ENCODE results near the gene FAF2.

FAF2 gene

DNA sequence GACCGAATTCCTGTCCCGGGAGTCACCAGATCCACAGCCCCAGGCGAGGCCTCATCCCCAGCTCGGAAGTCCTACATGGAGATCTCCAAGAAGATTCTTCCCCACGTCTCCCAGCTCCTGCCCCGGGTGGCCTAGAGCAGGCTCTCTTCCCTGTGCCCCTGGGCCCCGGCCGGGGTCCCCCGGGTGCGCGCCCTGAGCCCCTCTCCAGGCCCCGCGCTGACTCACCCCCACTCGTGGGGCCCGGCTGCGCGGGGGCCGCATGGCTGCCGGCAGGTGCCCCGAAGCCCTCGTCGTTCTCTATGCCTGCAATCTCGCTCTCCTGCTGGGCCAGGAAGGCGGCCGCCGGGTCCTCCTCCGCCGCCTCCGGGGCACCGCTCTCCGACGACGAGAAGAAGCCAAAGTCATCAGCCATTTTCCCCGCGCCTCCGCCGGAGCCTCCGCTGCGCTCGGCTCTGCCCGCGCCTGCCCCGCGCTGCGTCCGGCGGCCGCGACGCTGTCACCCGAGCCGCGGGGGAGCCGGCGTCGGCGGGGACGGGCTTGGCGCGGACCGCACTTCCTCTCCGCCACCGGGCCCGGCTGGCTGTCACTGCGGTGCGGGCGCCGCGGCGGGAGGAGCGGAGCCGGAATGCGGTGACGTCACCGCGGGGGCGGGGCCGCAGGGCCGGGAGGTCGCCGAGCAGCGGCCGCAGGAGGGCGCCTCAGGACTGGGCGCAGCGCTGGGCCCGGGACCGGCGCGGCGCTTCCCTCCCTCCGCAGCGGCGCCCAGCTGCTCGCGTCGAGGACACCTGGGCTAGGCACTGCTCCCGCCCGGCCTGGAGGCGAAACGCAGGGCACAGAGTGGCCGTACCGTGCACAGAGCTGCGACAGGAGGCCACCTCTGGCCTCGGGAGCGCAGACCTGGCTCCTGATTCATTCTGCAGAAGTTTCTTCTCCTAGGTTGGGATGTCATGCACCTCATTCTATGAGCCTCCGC is 31.9 kb upstream of the FAF2 start, which contains the start of gene CLTB:
Gene CLTB, minus strand, starts transcription at position 588 of the 973 bp plus-strand sequence. Its CDS starts 176 bp downstream, at position 412.
- Histone ChIP-seq H3K27me3 (ENCODE audit: insufficient read depth, low read length) (no peaks in the 10 kb centered on the region), H3K4me1 (ENCODE audit: control insufficient read depth in 1 of 2, insufficient read depth in 2 of 2, low read length in 2 of 2) (peaks cover 31 to 34% of the 10 kb centered on the region in 2 experiments), H2AK5ac (ENCODE audit: low read length) (peak within 1 kb of the TSS; percentile 94), H3K4me2 (ENCODE audit: low read length) (peak within 1 kb of the TSS; percentile 70), H3K36me3 (ENCODE audit: control insufficient read depth in 1 of 2, insufficient read depth in 2 of 2, low read length in 2 of 2) (peaks cover 1 to 2% of the 10 kb centered on the region in 2 experiments), H3K9ac (ENCODE audit: low read length) (peak within 1 kb of the TSS; percentile 88), H3K79me2 (ENCODE audit: control insufficient read depth, insufficient read depth, low read length, poor library complexity) (peaks cover 14% of the 10 kb centered on the region), H3K14ac (ENCODE audit: low read length) (peak within 1 kb of the TSS; percentile 97), H4K12ac (ENCODE audit: low read depth, low read length) (peak within 1 kb of the TSS; percentile 68), H3K18ac (ENCODE audit: low read length) (peak within 1 kb of the TSS; percentile 93), H2BK120ac (ENCODE audit: insufficient read depth, low read length, poor library complexity) (peak within 1 kb of the TSS; percentile 79), H3K23ac (ENCODE audit: low read length) (no peak within 1 kb of the TSS), H3K4me3 (ENCODE audit: low read depth, low read length) (peak within 1 kb of the TSS; percentile 94), H2BK12ac (ENCODE audit: low read length) (peak within 1 kb of the TSS; percentile 82), H3K9me3 (ENCODE audit: insufficient read depth, low read depth, low read length) (no peaks in the 10 kb centered on the region), H2BK5ac (ENCODE audit: low read depth, low read length, poor library complexity) (peak within 1 kb of the TSS; percentile 94), H2AFZ (ENCODE audit: insufficient read depth, low read length, poor library complexity) (peak within 1 kb of the TSS; percentile 40), H3K4ac (ENCODE audit: low read depth, low read length) (peak within 1 kb of the TSS; percentile 93), H4K91ac (ENCODE audit: low read depth, low read length) (peak within 1 kb of the TSS; percentile 86), H3K79me1 (ENCODE audit: low read length) (peaks cover 20% of the 10 kb centered on the region), H4K8ac (ENCODE audit: low read depth, low read length) (peak within 1 kb of the TSS; percentile 84), H3K27ac (ENCODE audit: low read depth, low read length) (peak within 1 kb of the TSS; percentile 95)
- peak; percentile 93 to 95 for DNase-seq
- WGBS (ENCODE audit: extremely low coverage, insufficient coverage, insufficient read length), result no CpG with 5 or more reads among the region's 107 CpGs

DNA sequence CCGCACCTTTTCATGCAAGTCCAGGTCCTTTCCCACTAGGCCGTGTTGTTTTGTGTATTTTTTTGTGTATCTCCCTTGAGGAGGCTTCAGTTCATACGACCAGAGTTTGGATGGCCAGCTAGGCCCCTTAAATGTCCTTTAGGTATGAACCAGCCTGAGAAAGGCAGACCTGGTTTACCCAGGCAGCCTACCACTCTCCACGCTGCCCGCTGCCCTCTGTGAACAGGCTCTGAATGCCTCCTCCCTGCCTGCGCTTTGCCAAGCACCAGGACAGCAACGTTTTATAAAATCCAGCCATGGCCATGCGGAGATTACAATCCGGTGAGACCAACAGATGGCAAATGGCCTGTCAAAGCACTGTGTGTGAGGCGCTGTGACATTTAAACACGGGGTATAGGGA is 31.2 kb upstream of the FAF2 start:
- Histone ChIP-seq H3K4me1 (ENCODE audit: control insufficient read depth in 1 of 2, insufficient read depth in 2 of 2, low read length in 2 of 2) (peaks cover 31 to 34% of the 10 kb centered on the region in 2 experiments), H3K9ac (ENCODE audit: low read length) (no peak overlapping the region), H3K27me3 (ENCODE audit: insufficient read depth, low read length) (no peaks in the 10 kb centered on the region), H4K91ac (ENCODE audit: low read depth, low read length) (peak overlapping the region; percentile 78), H3K4me3 (ENCODE audit: low read depth, low read length) (no peak overlapping the region), H2BK120ac (ENCODE audit: insufficient read depth, low read length, poor library complexity) (peak overlapping the region; percentile 50), H3K18ac (ENCODE audit: low read length) (peak overlapping the region; percentile 12), H2BK5ac (ENCODE audit: low read depth, low read length, poor library complexity) (peak overlapping the region; percentile 7), H3K79me1 (ENCODE audit: low read length) (peaks cover 20% of the 10 kb centered on the region), H3K14ac (ENCODE audit: low read length) (peak overlapping the region; percentile 22), H4K8ac (ENCODE audit: low read depth, low read length) (peak overlapping the region; percentile 74), H3K79me2 (ENCODE audit: control insufficient read depth, insufficient read depth, low read length, poor library complexity) (peaks cover 14% of the 10 kb centered on the region), H2BK12ac (ENCODE audit: low read length) (peak overlapping the region; percentile 82), H4K12ac (ENCODE audit: low read depth, low read length) (no peak overlapping the region), H2AK5ac (ENCODE audit: low read length) (peak overlapping the region; percentile 11), H3K4ac (ENCODE audit: low read depth, low read length) (peak overlapping the region; percentile 7), H2AFZ (ENCODE audit: insufficient read depth, low read length, poor library complexity) (peak overlapping the region; percentile 34), H3K36me3 (ENCODE audit: control insufficient read depth in 1 of 2, insufficient read depth in 2 of 2, low read length in 2 of 2) (peaks cover 0 to 2% of the 10 kb centered on the region in 2 experiments), H3K23ac (ENCODE audit: low read length) (no peak overlapping the region), H3K4me2 (ENCODE audit: low read length) (peak overlapping the region; percentile 55), H3K27ac (ENCODE audit: low read depth, low read length) (no peak overlapping the region), H3K9me3 (ENCODE audit: insufficient read depth, low read depth, low read length) (no peaks in the 10 kb centered on the region)
- DNase-seq, result no peak
- no CpG with 5 or more reads among the region's 11 CpGs for WGBS (ENCODE audit: extremely low coverage, insufficient coverage, insufficient read length)

DNA sequence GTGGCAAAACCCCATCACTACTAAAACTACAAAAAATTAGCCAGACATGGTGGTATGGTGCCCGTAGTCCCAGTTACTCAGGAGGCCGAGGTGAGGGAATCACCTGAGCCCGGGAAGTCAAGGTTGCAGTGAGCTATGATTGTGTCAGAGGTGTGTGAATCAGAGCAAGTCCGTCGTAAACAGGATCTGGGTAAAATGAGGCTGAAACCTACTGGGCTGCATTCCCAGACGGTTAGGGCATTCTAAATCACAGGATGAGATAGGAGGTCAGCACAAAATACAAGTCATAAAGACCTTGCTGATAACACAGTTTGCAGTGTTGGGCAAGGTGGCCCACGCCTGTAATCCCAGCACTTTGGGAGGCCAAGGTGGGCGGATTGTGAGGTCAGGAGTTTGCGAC is 29.9 kb upstream of the FAF2 start:
- no CpG with 5 or more reads among the region's 9 CpGs for WGBS (ENCODE audit: extremely low coverage, insufficient coverage, insufficient read length)

DNA sequence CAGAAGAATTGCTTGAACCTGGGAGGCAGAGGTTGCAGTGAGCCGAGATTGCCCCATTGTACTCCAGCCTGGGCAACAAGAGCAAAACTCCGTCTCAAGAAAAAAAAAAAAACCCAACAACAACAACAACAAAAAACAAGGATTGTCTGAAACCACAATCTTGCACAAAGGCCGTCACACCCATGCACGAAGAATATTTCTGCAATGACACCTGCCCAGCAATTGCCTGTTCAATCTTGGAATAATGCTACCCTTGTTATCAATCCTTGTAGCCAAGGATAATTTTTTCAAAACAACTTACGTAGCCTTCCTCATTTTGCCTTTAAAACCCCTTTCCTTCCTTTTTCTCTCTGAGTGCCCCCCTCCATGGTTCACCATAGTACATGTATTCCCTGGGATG is 28.1 kb upstream of the FAF2 start:
- peak; percentile 70 to 81 for DNase-seq
- no peak overlapping the region for H2AK5ac ChIP-seq (ENCODE audit: low read length)
- H3K9me3 ChIP-seq (ENCODE audit: insufficient read depth, low read depth, low read length), result no peaks in the 10 kb centered on the region
- no peak overlapping the region for H2BK120ac ChIP-seq (ENCODE audit: insufficient read depth, low read length, poor library complexity)
- H3K4me3 ChIP-seq (ENCODE audit: low read depth, low read length), result no peak overlapping the region
- H4K91ac ChIP-seq (ENCODE audit: low read depth, low read length), result no peak overlapping the region
- WGBS (ENCODE audit: extremely low coverage, insufficient coverage, insufficient read length), result no CpG with 5 or more reads among the region's 5 CpGs
- no peaks in the 10 kb centered on the region for H3K27me3 ChIP-seq (ENCODE audit: insufficient read depth, low read length)
- peaks cover 9% of the 10 kb centered on the region for H3K79me2 ChIP-seq (ENCODE audit: control insufficient read depth, insufficient read depth, low read length, poor library complexity)
- no peak overlapping the region for H2BK12ac ChIP-seq (ENCODE audit: low read length)
- no peak overlapping the region for H3K18ac ChIP-seq (ENCODE audit: low read length)
- no peak overlapping the region for H3K9ac ChIP-seq (ENCODE audit: low read length)
- H2AFZ ChIP-seq (ENCODE audit: insufficient read depth, low read length, poor library complexity), result no peak overlapping the region
- H4K12ac ChIP-seq (ENCODE audit: low read depth, low read length), result no peak overlapping the region
- no peak overlapping the region for H3K23ac ChIP-seq (ENCODE audit: low read length)
- H3K79me1 ChIP-seq (ENCODE audit: low read length), result peaks cover 20% of the 10 kb centered on the region
- H4K8ac ChIP-seq (ENCODE audit: low read depth, low read length), result no peak overlapping the region
- H3K4me1 ChIP-seq (ENCODE audit: control insufficient read depth in 1 of 2, insufficient read depth in 2 of 2, low read length in 2 of 2), result peaks cover 14% of the 10 kb centered on the region in 2 experiments
- H3K14ac ChIP-seq (ENCODE audit: low read length), result no peak overlapping the region
- H3K27ac ChIP-seq (ENCODE audit: low read depth, low read length), result no peak overlapping the region
- H3K4ac ChIP-seq (ENCODE audit: low read depth, low read length), result no peak overlapping the region
- no peaks in the 10 kb centered on the region for H3K36me3 ChIP-seq (ENCODE audit: control insufficient read depth in 1 of 2, insufficient read depth in 2 of 2, low read length in 2 of 2)
- no peak overlapping the region for H3K4me2 ChIP-seq (ENCODE audit: low read length)
- H2BK5ac ChIP-seq (ENCODE audit: low read depth, low read length, poor library complexity), result no peak overlapping the region

More for the DNA sequence above, 29.9 kb upstream of the FAF2 start:
- Histone ChIP-seq H4K8ac (ENCODE audit: low read depth, low read length) (no peak overlapping the region), H2BK5ac (ENCODE audit: low read depth, low read length, poor library complexity) (no peak overlapping the region), H4K12ac (ENCODE audit: low read depth, low read length) (no peak overlapping the region), H2AK5ac (ENCODE audit: low read length) (no peak overlapping the region), H3K4ac (ENCODE audit: low read depth, low read length) (no peak overlapping the region), H3K79me2 (ENCODE audit: control insufficient read depth, insufficient read depth, low read length, poor library complexity) (peaks cover 14% of the 10 kb centered on the region), H3K27me3 (ENCODE audit: insufficient read depth, low read length) (no peaks in the 10 kb centered on the region), H3K23ac (ENCODE audit: low read length) (no peak overlapping the region), H3K36me3 (ENCODE audit: control insufficient read depth in 1 of 2, insufficient read depth in 2 of 2, low read length in 2 of 2) (peaks cover 0 to 2% of the 10 kb centered on the region in 2 experiments), H3K9me3 (ENCODE audit: insufficient read depth, low read depth, low read length) (no peaks in the 10 kb centered on the region), H2BK12ac (ENCODE audit: low read length) (no peak overlapping the region), H3K18ac (ENCODE audit: low read length) (no peak overlapping the region), H3K27ac (ENCODE audit: low read depth, low read length) (peak overlapping the region; percentile 55), H3K4me3 (ENCODE audit: low read depth, low read length) (no peak overlapping the region), H3K79me1 (ENCODE audit: low read length) (peaks cover 20% of the 10 kb centered on the region), H2AFZ (ENCODE audit: insufficient read depth, low read length, poor library complexity) (no peak overlapping the region), H2BK120ac (ENCODE audit: insufficient read depth, low read length, poor library complexity) (no peak overlapping the region), H3K4me2 (ENCODE audit: low read length) (peak overlapping the region; percentile 42), H3K4me1 (ENCODE audit: control insufficient read depth in 1 of 2, insufficient read depth in 2 of 2, low read length in 2 of 2) (peaks cover 24 to 26% of the 10 kb centered on the region in 2 experiments), H3K9ac (ENCODE audit: low read length) (no peak overlapping the region), H3K14ac (ENCODE audit: low read length) (no peak overlapping the region), H4K91ac (ENCODE audit: low read depth, low read length) (peak overlapping the region; percentile 76)
- DNase-seq, result peak; percentile 97
